HCT116 (cell line): ENCODE results near the gene ADCY6. TPM values are rescaled to one million over a fixed set of nuclear protein-coding genes. Genes with fewer than 3 reads are reported as not detected.
A peak's percentile ranks its signal among the peaks of the same experiment; 100 is the strongest.

Experiments used
- ATAC-seq: fragments of 200-7000 bp; cut with Tn5 transposase; 2 replicates; pipeline ENCODE4 v1.9.1; 2020; ENCODE audit warnings: mild to moderate bottlenecking, moderate library complexity
- BruUV-seq: library from RNA; stranded (reverse); fragments of 400-500 nt; replicated peaks from 2 replicates; lab custom pipeline; 2021; lab: Mats Ljungman, UMichigan
- CTCF ChIA-PET: fragments of 300-600 bp; sonication (Branson Sonifier 250); formaldehyde crosslinking; loops from one replicate; lab custom pipeline; 2021; ENCODE audit warnings: antibody characterized with exemption; lab: Charles Lee
- POLR2A ChIA-PET: fragments of 300-600, 350-600 bp; sonication (Branson Sonifier 250); formaldehyde crosslinking; loops from one replicate; lab custom pipeline; 2021; ENCODE audit warnings: antibody characterized with exemption; lab: Charles Lee
- RAD21 ChIA-PET, 2 experiments: fragments of 300-600 bp; sonication (Branson Sonifier 250); formaldehyde crosslinking; loops; one replicate each; lab custom pipeline; 2023; ENCODE audit warnings: low total read pairs in 2 of 2; ENCODE audit not compliant: uncharacterized antibody in 2 of 2, unreplicated experiment in 2 of 2, low non-redundant PET in 1 of 2; lab: Charles Lee
- DNase-seq: peaks from one replicate; pipeline ENCODE4 v3.0.0-alpha.2; 2010; ENCODE audit warnings: low read depth, low spot score
- H2AFZ ChIP-seq: fragments of 200-600 bp; shearing (Covaris generic), sonication (generic); 2 replicates; pipeline ENCODE4 v1.6.1; 2017; ENCODE audit warnings: low read depth, mixed run types, mixed read lengths, antibody characterized with exemption, low read length; ENCODE audit not compliant: poor library complexity, severe bottlenecking
- H3K27ac ChIP-seq: 2 replicates; pipeline ENCODE4 v1.5.1; 2012; ENCODE audit warnings: low read depth, low read length
- H3K27me3 ChIP-seq: fragments of 200-600 bp; sonication (generic); 2 replicates; pipeline ENCODE4 v1.6.1; 2016; ENCODE audit warnings: mixed run types, low read length, mixed read lengths; ENCODE audit not compliant: insufficient read depth
- H3K36me3 ChIP-seq, 2 experiments: fragments of 200-500 bp in 1 of 2; fragments of 200-600 bp in 1 of 2; sonication (Bioruptor generic) in 1 of 2; sonication (generic) in 1 of 2; 2 replicates each; pipeline versions ENCODE4 v1.5.1 to v1.6.1; 2014 to 2016; ENCODE audit warnings: low read length in 2 of 2, inconsistent platforms in 1 of 2, mixed read lengths in 1 of 2, mixed run types in 1 of 2; ENCODE audit not compliant: insufficient read depth in 2 of 2, control insufficient read depth in 1 of 2
- H3K4me1 ChIP-seq, 2 experiments: fragments of 200-600 bp in 1 of 2; sonication (generic) in 1 of 2; 2 replicates each; pipeline versions ENCODE4 v1.5.1 to v1.6.1; 2012 to 2017; ENCODE audit warnings: low read length in 2 of 2, inconsistent platforms in 1 of 2, mild to moderate bottlenecking in 1 of 2, mixed read lengths in 1 of 2, mixed run types in 1 of 2, moderate library complexity in 1 of 2; ENCODE audit not compliant: insufficient read depth in 2 of 2, control insufficient read depth in 1 of 2
- H3K4me2 ChIP-seq: fragments of 200-600 bp; sonication (generic); 2 replicates; pipeline ENCODE4 v1.6.1; 2017; ENCODE audit warnings: mixed run types, low read length, mixed read lengths
- H3K4me3 ChIP-seq, 2 experiments: fragments of 200-600 bp in 1 of 2; sonication (generic) in 1 of 2; replicated peaks in 1 of 2; 2 replicates each; pipeline ENCODE4 v1.5.1; 2011 to 2016; ENCODE audit warnings: low read length in 2 of 2, control low read depth in 1 of 2, low read depth in 1 of 2, mild to moderate bottlenecking in 1 of 2, mixed read lengths in 1 of 2, mixed run types in 1 of 2
- H3K79me2 ChIP-seq: fragments of 200-600 bp; sonication (generic); 2 replicates; pipeline ENCODE4 v1.6.1; 2017; ENCODE audit warnings: mild to moderate bottlenecking, mixed run types, low read length, moderate library complexity, mixed read lengths; ENCODE audit not compliant: insufficient read depth
- H3K9ac ChIP-seq: fragments of 200-600 bp; sonication (generic); 2 replicates; pipeline ENCODE4 v1.6.1; 2016; ENCODE audit warnings: low read length, mixed read lengths
- H3K9me2 ChIP-seq: fragments of 200-600 bp; sonication (generic), shearing (Covaris generic); 2 replicates; pipeline ENCODE4 v1.6.1; 2017; ENCODE audit warnings: mixed run types, mild to moderate bottlenecking, moderate library complexity; ENCODE audit not compliant: insufficient read depth
- H3K9me3 ChIP-seq, 2 experiments: fragments of 200-500 bp in 1 of 2; fragments of 200-600 bp in 1 of 2; sonication (Bioruptor generic) in 1 of 2; sonication (generic) in 1 of 2; 2 replicates each; pipeline ENCODE4 v1.6.1; 2014 to 2017; ENCODE audit warnings: low read length in 2 of 2, mixed read lengths in 2 of 2, inconsistent platforms in 1 of 2, low read depth in 1 of 2, mild to moderate bottlenecking in 1 of 2, mixed run types in 1 of 2, moderate library complexity in 1 of 2; ENCODE audit not compliant: control insufficient read depth in 1 of 2, insufficient read depth in 1 of 2
- H4K20me1 ChIP-seq: fragments of 200-600 bp; sonication (generic), shearing (Covaris generic); 2 replicates; pipeline ENCODE4 v1.6.1; 2017; ENCODE audit warnings: mixed run types, mild to moderate bottlenecking, moderate library complexity; ENCODE audit not compliant: insufficient read depth
- CEBPB ChIP-seq: IDR thresholded peaks from 2 replicates; pipeline ENCODE4 v1.6.1; 2012; ENCODE audit warnings: low read depth
- EGR1 ChIP-seq: IDR thresholded peaks from 2 replicates; pipeline ENCODE4 v1.6.1; 2012; ENCODE audit warnings: low read depth
- EZH2 ChIP-seq: fragments of 200-600 bp; sonication (generic); IDR thresholded peaks from 2 replicates; pipeline ENCODE4 v1.6.1; 2017; ENCODE audit warnings: antibody characterized with exemption, mixed run types
- EZH2phosphoT487 ChIP-seq: fragments of 200-600 bp; IDR thresholded peaks from 2 replicates; pipeline ENCODE4 v1.6.1; 2018; ENCODE audit warnings: antibody characterized with exemption, borderline replicate concordance
- JUND ChIP-seq: IDR thresholded peaks from 2 replicates; pipeline ENCODE4 v1.6.1; 2012
- RAD21 ChIP-seq: IDR thresholded peaks from 2 replicates; pipeline ENCODE4 v1.6.1; 2012; ENCODE audit warnings: low read depth, mild to moderate bottlenecking
- REST ChIP-seq: IDR thresholded peaks from 2 replicates; pipeline ENCODE4 v1.6.1; 2012; ENCODE audit warnings: low read depth
- SP1 ChIP-seq: IDR thresholded peaks from 2 replicates; pipeline ENCODE4 v1.6.1; 2012; ENCODE audit warnings: low read depth
- TCF7L2 ChIP-seq: IDR thresholded peaks from 2 replicates; pipeline ENCODE4 v1.7.0; 2011; ENCODE audit warnings: borderline replicate concordance, inconsistent platforms; ENCODE audit not compliant: insufficient read depth, insufficient read length; ENCODE audit errors: extremely low read depth
- YY1 ChIP-seq: IDR thresholded peaks from 2 replicates; pipeline ENCODE4 v1.6.1; 2011; ENCODE audit warnings: low read length, low read depth, moderate library complexity, mild to moderate bottlenecking; ENCODE audit not compliant: insufficient replicate concordance; ENCODE audit errors: extremely low read depth
- ZFX ChIP-seq: fragments of 450-650 bp; IDR thresholded peaks from 2 replicates; pipeline ENCODE4 v1.6.1; 2017
- ZNF274 ChIP-seq: fragments of 200-500 bp; sonication (Bioruptor generic); IDR thresholded peaks from 2 replicates; pipeline ENCODE4 v1.6.1; 2014; ENCODE audit warnings: mild to moderate bottlenecking, low read depth, low read length, inconsistent platforms
- intact Hi-C: fragments of 100-400 bp; cut with micrococcal nuclease; formaldehyde crosslinking; loops from 2 replicates; pipeline ENCODE4 v1.10.0; 2022
- total RNA-seq: library from RNA; stranded (reverse); gene quantifications from one replicate; pipeline ENCODE4 v1.2.1, GENCODE V29; 2021; ENCODE audit not compliant: unreplicated experiment
- TF ChIP-seq, protein P1 (sequence below): IDR thresholded peaks from 2 replicates; pipeline ENCODE4 v1.6.1; 2011; ENCODE audit warnings: mild to moderate bottlenecking, low read length, moderate library complexity; ENCODE audit not compliant: insufficient replicate concordance; ENCODE audit errors: extremely low read depth

The ADCY6 gene
- total RNA-seq, 1 experiment from 2014 or later: 24.9 TPM

GRCh38 chr12:48794870-48795269, 6.0 kb upstream of the ADCY6 start:
- TF ChIP-seq CEBPB (no peak), JUND (no peak), EZH2phosphoT487 (no peak), REST (no peak), EGR1 (no peak), RAD21 (no peak), SP1 (no peak), YY1 (no peak), ZNF274 (no peak), TCF7L2 (no peak), ZFX (no peak), EZH2 (no peak)
- TF ChIP-seq, protein P1, sequence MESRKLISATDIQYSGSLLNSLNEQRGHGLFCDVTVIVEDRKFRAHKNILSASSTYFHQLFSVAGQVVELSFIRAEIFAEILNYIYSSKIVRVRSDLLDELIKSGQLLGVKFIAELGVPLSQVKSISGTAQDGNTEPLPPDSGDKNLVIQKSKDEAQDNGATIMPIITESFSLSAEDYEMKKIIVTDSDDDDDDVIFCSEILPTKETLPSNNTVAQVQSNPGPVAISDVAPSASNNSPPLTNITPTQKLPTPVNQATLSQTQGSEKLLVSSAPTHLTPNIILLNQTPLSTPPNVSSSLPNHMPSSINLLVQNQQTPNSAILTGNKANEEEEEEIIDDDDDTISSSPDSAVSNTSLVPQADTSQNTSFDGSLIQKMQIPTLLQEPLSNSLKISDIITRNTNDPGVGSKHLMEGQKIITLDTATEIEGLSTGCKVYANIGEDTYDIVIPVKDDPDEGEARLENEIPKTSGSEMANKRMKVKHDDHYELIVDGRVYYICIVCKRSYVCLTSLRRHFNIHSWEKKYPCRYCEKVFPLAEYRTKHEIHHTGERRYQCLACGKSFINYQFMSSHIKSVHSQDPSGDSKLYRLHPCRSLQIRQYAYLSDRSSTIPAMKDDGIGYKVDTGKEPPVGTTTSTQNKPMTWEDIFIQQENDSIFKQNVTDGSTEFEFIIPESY: no peak
- TF ChIP-seq, all 23 proteins: peak for 0
- DNase-seq (no peak), ATAC-seq (no peak)
- BruUV-seq: no TSS peak
- intact Hi-C loops: loop anchor here (1.0 to 5.0 kb wide), 3 partner anchors 42 to 253 kb away; partner anchors contain the start of gene KANSL2
- Histone ChIP-seq H3K4me1 (peaks cover 15 to 21% of the 10 kb centered on the region in 2 experiments), H3K9me2 (no peaks in the 10 kb centered on the region), H4K20me1 (no peaks in the 10 kb centered on the region), H3K9me3 (no peaks in the 10 kb centered on the region), H3K27me3 (no peaks in the 10 kb centered on the region), H3K79me2 (no peaks in the 10 kb centered on the region), H3K4me2 (0 out of 2 replicates have a peak overlapping the region, but pooled peaks have one; percentile 27), H3K36me3 (no peaks in the 10 kb centered on the region), H3K4me3 (no peak overlapping the region), H3K9ac (no peak overlapping the region), H2AFZ (no peak overlapping the region), H3K27ac (no peak overlapping the region)
- CTCF ChIA-PET: interaction anchor here (0.9 to 7.9 kb wide), 11 partner anchors 20 to 637 kb away, joined by 3 to 85 read pairs (median 5); partner anchors contain the start of genes ASB8 and KANSL2
- RAD21 ChIA-PET: interaction anchor here (2.1 to 2.3 kb wide), 2 partner anchors 41 kb away, joined by 10 to 21 read pairs; no protein-coding TSS in a partner anchor
- POLR2A ChIA-PET: interaction anchor here (1.7 kb wide), 1 partner anchor 42 kb away, joined by 12 read pairs; no protein-coding TSS in a partner anchor
